Stimulated activated CD4-positive, alpha-beta T cell treated with anti-CD3 and anti-CD28 coated beads, TNF-alpha, amount 100 ng/mL, for 1 hour (primary cell): ENCODE results near the gene PDRG1.
A peak's percentile ranks its signal among the peaks of the same experiment; 100 is the strongest.

ENCODE experiments used
- DNase-seq, 3 donors: peaks; one replicate each; pipeline ENCODE4 v3.0.0-alpha.2; 2020; ENCODE audit warnings: low read depth in 3 of 3, low spot score in 1 of 3

The PDRG1 gene

DNA sequence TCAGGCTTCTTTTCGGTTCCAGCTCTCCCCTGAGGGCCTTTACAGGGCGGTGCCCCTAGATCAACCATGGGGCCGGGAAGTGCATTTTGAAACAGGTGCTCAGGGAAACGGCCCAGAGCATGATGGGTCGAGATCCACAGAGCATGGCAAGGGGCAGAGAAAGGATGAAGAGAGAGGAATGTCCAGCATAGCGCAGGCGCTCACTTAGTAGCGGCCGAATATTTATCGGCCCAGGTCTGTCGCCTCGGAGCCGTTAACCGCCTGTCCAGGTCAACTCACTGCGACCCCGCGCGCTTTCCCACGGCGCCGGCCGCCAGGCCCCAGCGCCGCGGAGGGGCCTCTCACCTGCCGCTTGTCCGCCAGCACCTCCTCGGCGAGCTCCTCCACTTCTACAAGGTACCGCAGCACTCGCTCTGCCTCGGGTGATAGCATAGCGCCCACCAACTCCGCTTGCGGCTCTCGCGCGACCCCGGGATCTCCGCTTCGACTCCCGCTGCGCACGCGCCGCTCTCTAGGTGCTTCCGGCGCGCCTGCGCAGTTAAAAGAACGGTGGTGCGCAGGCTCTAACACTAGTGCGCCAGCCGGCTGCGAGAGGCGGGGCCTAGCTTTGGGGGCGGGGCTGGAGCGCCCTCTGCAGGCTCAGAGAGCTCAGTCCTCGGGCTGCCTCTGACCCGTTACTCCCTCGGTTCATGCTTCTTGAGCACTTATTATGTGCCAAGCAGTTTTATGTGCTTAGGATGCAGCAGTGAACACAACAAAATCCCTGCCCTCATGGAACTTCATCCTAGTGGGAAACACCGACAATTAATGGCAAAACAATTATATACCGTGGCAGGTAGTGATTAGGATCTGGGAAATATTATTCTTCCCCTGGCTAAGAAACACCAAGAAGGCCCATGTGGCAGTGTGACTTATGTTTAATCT, at the start of gene PDRG1:
TSS of gene PDRG1 (minus strand) at position 517 of the 924 bp plus-strand sequence. CDS start at position 432, 85 bp downstream.
- DNase-seq = peak; percentile 92 to 98 (median 94)

DNA sequence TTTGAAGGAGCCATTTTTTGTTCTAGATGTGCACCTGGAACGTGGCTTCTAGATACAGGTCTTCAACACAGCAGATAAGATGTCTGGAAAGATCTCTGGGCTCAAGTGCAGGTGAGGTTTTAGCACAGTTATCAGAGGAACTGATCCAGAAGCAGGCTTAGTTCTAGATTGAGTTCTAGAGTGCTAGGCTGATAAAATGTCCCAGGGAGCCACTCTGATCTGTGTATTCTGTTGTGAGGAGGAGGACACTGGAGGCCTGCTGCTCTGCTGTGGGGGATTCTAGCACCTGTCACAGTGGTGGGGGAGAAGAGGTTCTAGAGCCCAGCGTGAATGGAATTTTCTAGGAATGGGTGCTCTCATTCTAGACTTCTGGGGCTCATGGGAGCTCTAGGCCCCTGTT, 46.4 kb upstream of the PDRG1 start:
- DNase-seq = no peak

- no peak for DNase-seq
Measured at GRCh38 chr20:31996996-31997395, 45.1 kb upstream of the PDRG1 start.

DNA sequence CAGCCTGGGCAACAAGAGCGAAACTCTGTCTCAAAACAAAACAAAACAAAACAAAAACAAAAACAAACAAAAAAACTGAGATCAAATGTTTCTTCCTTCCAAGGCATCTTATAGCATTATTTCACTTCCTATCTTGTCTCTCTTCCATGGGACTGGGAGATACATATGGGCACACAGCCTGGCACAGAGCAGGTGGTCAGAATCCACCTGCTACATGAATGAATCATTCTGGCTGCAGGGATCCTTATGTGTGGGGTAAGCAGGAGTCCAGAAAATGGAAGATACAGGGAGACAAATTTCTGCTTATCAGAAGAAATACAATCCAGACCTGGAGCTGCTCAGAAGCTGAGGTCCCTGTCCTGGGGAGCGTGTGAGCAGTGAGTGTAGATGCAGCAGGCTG, 40.2 kb upstream of the PDRG1 start:
- DNase-seq = no peak

GRCh38 chr20:31991339-31991705, 39.5 kb upstream of the PDRG1 start:
- no peak for DNase-seq

GRCh38 chr20:31990641-31991338, 38.9 kb upstream of the PDRG1 start:
- no peak for DNase-seq

- no peak for DNase-seq
Measured at GRCh38 chr20:31989030-31989645, 37.3 kb upstream of the PDRG1 start.

DNA sequence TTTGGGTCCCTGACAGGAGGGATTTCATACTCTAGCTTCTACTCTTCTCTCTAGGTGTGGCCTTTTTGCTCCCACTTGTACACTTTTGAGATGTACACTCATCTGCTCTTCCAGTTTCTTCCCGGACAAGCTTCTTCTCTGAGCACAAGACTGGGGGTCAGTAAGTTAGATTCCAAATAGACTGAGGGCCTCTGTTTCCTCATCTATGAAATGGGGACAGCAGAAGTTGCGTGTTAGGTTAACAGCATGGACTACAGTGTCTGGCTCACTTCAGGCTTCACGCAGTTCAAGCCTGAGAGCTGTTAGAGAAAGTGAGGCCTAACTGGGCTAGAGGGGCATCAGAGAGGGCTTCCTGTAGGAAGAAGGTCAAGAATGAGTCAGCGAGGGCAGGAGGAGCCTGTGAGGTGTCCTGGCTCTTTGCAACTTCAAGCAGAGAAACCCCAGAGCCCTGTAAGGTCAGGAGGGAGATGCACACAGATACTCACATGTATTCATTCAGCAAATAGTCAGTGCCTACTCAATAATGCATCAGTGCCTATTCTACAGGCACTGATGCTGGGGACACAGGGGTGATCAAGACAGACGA, 36.7 kb upstream of the PDRG1 start:
- DNase-seq = no peak

GRCh38 chr20:31987744-31988143, 35.9 kb upstream of the PDRG1 start:
- no peak for DNase-seq

DNA sequence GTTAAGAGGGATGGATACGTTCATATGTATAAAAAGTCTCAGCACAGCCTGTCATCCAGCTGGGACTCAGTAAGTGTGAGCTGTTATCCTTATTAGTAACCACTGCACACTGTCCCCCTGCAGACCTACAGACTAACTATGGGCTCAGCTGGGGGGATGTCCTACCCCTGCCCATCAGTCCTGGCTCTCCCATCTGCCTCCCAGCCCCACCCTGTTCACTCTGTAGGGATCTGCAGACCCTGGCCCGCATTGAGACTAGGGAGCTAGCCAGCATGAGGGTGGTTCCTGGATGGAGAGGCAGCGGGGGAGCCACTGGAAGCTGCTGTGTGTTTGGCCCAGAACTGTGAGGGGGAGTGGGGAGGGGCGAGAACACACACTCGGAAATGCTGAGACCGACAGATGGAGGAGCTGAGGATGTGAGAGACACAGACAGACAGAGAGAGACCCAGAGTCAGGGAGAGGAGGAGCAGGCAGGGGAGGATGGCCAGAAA, 33.2 kb upstream of the PDRG1 start:
- DNase-seq = no peak

GRCh38 chr20:31981784-31982183, 29.9 kb upstream of the PDRG1 start:
- no peak for DNase-seq

DNA sequence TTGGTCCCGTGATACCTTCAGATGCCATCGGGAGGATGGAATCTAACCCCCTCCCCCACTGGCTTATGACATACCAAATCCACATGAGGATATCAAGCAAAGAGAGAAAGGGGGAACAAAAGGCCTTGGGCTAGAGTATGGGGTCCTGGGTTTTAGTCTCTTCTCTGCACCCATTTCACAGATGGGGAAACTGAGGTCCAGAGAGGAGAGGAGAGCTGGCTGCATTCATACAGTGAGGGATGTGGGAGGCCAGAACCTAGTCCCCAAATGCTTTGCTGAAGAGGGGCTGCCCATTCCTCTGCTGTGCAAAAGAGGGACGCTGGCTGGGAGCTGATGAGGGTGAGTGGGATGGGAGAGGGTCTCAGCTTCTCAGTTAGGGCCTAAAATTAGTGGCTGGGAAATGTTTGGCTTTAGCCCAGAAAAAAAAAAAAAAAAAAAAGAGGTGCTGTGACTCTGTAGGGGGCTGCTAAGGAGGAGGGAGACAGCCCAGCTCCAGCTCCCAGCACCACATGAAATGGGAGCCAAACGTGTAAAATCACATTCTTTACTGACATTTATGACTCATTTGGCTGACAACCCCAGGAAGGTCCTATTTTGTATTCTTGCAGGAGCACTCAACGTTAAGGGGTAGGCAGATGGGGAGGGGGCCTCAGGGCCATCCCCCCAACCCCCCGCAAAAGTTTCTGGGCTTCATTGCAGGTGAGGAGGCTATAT, 28.0 kb upstream of the PDRG1 start:
- no peak for DNase-seq

GRCh38 chr20:31977080-31977479, 25.2 kb upstream of the PDRG1 start:
- no peak for DNase-seq

DNA sequence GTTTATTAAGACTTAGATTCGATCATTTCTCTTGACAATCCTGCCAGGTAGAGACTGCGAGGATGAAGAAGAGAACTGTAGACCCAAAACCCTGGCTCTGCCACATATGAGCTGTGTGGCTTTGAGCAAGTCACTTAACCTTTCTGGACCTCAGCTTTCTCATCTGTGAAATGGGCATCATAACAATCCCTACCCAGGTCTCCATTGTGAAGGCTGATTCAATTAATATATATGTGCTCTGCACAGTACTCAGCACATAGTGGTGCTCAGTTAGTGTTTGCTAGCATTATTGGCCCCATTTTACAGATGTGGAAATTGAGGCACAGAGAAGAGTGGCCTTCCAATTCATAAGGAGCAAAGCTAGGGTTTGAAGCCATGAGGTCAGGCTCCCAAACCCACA, 24.0 kb upstream of the PDRG1 start:
- DNase-seq = no peak

- DNase-seq = no peak
Measured at GRCh38 chr20:31974951-31975487, 23.2 kb upstream of the PDRG1 start.

DNA sequence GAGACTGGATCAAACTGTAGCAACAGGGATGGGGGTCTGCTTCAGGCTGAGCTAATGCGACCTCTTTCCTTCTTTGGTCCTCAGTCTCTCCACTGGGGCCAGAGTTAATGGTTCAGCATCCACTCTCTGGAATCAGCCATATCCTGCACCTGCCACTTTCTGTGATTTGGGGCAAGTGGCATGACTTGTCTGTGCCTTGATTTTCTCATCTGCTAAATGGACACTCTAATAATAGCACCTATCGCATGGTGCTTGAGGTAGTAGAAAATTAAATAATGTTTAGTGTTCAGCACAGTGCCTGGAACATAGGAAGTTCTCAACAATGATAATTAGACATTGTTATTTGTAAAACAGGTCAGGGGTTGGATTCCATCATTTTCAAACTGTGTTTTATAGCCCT, 22.4 kb upstream of the PDRG1 start:
- DNase-seq = no peak

DNA sequence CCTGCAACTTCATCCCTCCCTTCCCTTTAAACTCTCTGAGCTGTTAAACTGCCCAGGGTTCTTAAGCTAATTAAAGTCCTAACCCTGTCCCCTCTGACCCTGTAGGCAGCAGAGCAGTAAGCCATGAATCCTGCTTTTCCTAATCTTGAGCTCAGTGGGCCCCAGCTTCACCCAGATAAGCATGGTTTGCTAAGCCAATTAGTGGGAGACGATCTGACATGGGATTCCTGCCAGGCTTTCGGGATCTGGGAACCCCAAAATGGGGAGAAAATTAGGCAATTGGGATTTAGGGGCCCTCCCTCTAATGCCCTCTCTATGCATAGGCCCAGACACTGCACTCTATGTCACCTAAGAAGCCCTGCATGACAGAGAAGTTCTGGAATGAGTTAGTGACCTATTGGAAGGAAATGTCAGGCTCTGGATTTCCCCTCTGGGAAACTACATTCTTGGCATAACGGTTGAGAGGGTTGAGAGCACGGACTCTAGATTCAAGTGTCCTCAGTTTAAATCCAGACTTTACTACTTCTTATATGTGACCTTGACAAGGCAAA, 20.7 kb upstream of the PDRG1 start:
- no peak for DNase-seq

GRCh38 chr20:31969991-31970390, 18.1 kb upstream of the PDRG1 start:
- no peak for DNase-seq

- DNase-seq = peak; percentile 30 to 81 (median 60)
Measured at GRCh38 chr20:31968291-31969126, 16.7 kb upstream of the PDRG1 start.
